Measurements from ENCODE around the gene SAMD14. TPM values are rescaled to one million over a fixed set of nuclear protein-coding genes. Genes with fewer than 3 reads are reported as not detected.

SAMD14 gene
- total RNA-seq, 1 donor from 2014 or later, result 82.0 TPM

DNA sequence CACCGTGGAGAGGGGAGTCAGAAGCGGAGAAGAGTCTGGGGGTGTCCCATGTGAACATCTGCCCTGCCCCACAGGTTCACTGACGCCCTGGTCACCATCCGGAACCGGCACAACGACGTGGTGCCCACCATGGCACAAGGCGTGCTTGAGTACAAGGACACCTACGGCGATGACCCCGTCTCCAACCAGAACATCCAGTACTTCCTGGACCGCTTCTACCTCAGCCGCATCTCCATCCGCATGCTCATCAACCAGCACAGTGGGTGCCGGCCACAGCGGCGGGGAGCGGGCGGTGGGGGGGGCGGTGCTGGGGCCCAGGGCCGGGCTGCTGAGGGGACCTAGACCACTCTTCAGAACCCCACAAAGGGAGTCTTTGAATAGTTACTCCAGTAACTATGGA is 24.1 kb downstream of the SAMD14 start:
- no peaks in the 10 kb centered on the region for H3K9me3 Mint-ChIP-seq (ENCODE audit: unreplicated experiment)
- DNase-seq (ENCODE audit: low spot score), result no peak

GRCh38 chr17:50103941-50104340 is 26.0 kb downstream of the SAMD14 start:
- H3K4me3 Mint-ChIP-seq (ENCODE audit: unreplicated experiment), result no peak overlapping the region
- H3K27ac Mint-ChIP-seq (ENCODE audit: unreplicated experiment), result no peak overlapping the region
- TF ChIP-seq CTCF (IDR thresholded peaks at IDR 0.05; ENCODE audit: unreplicated experiment), result no peak
- no peaks in the 10 kb centered on the region for H3K9me3 Mint-ChIP-seq (ENCODE audit: unreplicated experiment)
- peaks cover 32% of the 10 kb centered on the region for H3K36me3 Mint-ChIP-seq (ENCODE audit: low read depth, unreplicated experiment)
- H3K27me3 Mint-ChIP-seq (ENCODE audit: unreplicated experiment), result peaks cover 4% of the 10 kb centered on the region
- no peak for DNase-seq (ENCODE audit: low spot score)
- H3K4me1 Mint-ChIP-seq (ENCODE audit: unreplicated experiment), result no peaks in the 10 kb centered on the region

More for the DNA sequence above, 24.1 kb downstream of the SAMD14 start:
- no peaks in the 10 kb centered on the region for H3K4me1 Mint-ChIP-seq (ENCODE audit: unreplicated experiment)
- TF ChIP-seq CTCF (IDR thresholded peaks at IDR 0.05; ENCODE audit: unreplicated experiment), result no peak
- peaks cover 4% of the 10 kb centered on the region for H3K27me3 Mint-ChIP-seq (ENCODE audit: unreplicated experiment)
- H3K36me3 Mint-ChIP-seq (ENCODE audit: low read depth, unreplicated experiment), result peaks cover 20% of the 10 kb centered on the region
- H3K27ac Mint-ChIP-seq (ENCODE audit: unreplicated experiment), result no peak overlapping the region
- H3K4me3 Mint-ChIP-seq (ENCODE audit: unreplicated experiment), result no peak overlapping the region

DNA sequence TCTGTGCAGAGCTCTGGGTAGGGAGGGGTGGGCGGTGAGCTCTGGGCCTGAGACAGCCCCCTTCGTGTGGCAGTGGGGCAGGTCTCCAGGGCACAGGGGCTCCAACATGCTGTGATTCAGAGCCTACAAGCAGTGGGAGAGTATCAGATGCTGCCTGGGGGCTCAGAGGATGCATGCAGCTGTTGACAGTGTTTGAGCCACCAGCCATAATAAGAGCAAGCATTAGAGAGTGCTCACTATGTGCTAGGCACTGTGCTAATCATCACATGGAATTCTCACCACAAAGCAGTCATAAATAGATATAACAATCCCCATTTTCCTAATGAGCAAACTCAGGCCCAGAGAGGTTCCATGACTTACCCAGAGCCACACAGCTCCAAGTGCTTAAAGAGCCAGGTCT is 26.7 kb downstream of the SAMD14 start:
- no peak for DNase-seq (ENCODE audit: low spot score)
- Mint-ChIP-seq H3K4me3 (ENCODE audit: unreplicated experiment) (no peak overlapping the region), H3K36me3 (ENCODE audit: low read depth, unreplicated experiment) (peaks cover 33% of the 10 kb centered on the region), H3K27ac (ENCODE audit: unreplicated experiment) (no peak overlapping the region), H3K9me3 (ENCODE audit: unreplicated experiment) (no peaks in the 10 kb centered on the region), H3K27me3 (ENCODE audit: unreplicated experiment) (peaks cover 6% of the 10 kb centered on the region), H3K4me1 (ENCODE audit: unreplicated experiment) (no peaks in the 10 kb centered on the region)
- TF ChIP-seq CTCF (IDR thresholded peaks at IDR 0.05; ENCODE audit: unreplicated experiment), result no peak

DNA sequence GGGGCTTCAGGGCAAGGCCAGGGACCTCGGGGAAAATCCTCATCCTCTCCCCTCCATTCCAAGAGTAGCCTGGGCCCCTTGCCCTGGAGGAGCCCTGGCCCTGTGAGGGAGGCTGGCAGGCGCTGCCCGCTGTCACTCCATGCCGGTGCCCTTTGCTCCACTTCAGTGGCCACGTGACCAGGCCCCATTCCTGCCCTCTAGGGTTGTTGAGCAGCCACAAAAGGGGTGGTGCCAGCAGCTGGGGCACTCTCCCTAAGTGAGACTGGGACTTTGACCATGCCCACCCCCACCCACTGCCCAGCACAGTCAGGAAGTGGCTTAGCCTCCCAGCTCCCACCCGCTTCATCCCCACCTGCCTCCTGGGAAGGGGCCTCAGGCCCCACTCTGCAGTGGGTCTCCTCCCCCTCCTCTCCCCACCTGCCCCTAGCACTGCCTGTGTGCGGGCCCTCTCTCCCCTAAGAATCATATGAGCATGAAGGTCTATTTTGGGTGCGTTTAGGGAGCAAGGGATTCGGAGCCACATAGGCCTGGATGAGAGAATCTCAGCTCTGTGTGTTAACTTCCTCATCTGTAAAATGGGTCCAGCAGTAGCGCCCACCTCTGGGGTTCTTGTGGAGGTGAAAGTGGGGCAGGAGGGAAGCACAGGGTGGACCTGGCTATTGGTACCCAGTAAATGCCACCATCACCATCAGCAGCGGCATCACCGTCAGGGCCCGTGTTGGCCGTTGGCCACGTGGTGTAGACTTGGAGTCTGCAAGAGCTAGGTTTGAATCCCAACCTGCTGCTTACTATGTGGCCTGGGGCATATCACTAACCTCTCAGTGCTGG is 27.6 kb downstream of the SAMD14 start:
- no peak overlapping the region for H3K27ac Mint-ChIP-seq (ENCODE audit: unreplicated experiment)
- H3K4me1 Mint-ChIP-seq (ENCODE audit: unreplicated experiment), result no peaks in the 10 kb centered on the region
- H3K4me3 Mint-ChIP-seq (ENCODE audit: unreplicated experiment), result no peak overlapping the region
- H3K36me3 Mint-ChIP-seq (ENCODE audit: low read depth, unreplicated experiment), result peaks cover 35% of the 10 kb centered on the region
- no peaks in the 10 kb centered on the region for H3K9me3 Mint-ChIP-seq (ENCODE audit: unreplicated experiment)
- H3K27me3 Mint-ChIP-seq (ENCODE audit: unreplicated experiment), result peaks cover 6% of the 10 kb centered on the region
- no peak for TF ChIP-seq CTCF (IDR thresholded peaks at IDR 0.05; ENCODE audit: unreplicated experiment)
- no peak for DNase-seq (ENCODE audit: low spot score)

Measured in endothelial cell (in vitro differentiated cells).